GM21390 (cell line): ENCODE results near the gene GAB4.
"Not testable (repeated sequence)": the region's sequence is repeated elsewhere in the genome, so short reads cannot be mapped to it uniquely, and the experiment has no call there.

ENCODE experiments used
- ATAC-seq: cut with Tn5 transposase; IDR thresholded peaks from one replicate; pipeline ENCODE4 v1.9.1; 2021; ENCODE audit not compliant: unreplicated experiment

The GAB4 gene

DNA sequence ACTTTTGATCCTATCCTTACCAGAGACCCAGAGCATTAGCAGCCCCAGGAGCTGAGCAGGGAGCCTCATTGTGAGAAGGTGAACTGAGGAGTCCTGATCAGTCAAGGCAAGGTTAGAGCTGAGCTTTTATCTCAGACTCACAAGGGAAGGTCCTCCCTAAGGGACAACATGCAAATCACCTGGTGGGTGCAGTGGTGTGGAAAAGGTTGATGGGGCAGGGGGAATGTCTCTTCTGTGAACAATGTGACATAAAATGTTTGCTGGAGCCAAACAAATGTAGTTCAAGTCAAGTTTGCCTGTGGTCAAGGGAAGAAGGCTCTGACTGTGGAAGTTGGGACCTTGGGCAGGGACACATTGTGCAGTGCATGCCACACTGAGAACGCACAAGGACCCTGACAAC is 93.1 kb downstream of the GAB4 start:
- ATAC-seq = not testable (repeated sequence)

DNA sequence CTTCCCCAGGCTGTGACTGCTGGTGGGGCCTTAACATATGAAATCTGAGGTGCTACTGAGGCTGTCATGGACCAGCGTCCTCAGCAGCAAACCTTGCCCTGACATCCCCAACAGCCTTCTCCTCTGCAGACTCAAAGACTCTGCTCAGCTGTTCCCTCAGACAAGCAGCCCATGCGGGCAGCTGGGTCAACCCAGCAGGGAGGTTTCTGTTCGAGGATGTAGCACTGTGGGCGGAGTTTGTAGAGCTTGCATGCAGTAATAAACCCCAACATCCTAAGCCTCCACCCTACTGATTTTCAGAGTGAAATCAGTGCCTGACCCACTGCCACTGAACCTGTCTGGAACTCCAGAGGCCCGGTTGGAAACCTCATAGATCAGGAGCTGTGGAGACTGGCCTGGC is 94.0 kb downstream of the GAB4 start:
- no peak for ATAC-seq

DNA sequence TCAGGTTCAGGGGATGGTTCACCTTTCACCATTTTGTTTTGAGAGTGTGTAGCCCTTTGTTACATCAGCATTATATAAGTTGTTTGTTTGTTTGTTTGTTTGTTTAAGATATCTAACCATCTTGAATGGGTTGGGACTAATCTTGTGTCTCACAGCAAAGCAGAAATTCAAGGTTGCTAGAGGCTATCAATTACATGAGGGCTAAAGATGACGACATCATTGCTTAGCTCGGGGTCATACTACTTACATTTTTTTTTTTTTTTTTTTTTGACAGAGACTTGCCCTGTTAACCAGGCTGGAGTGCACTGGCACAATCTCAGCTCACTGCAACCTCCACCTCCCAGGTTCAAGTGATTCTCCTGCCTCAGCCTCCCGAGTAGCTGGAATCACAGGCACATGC is 95.7 kb downstream of the GAB4 start:
- ATAC-seq = no peak
